ENCODE results near the gene DENND6A. TPM values are rescaled to one million over a fixed set of nuclear protein-coding genes. Genes with fewer than 3 reads are reported as not detected.

Gene DENND6A
- total and polyA plus RNA-seq, 2 of the 8 experiments (the other 6 are each of a cell fraction or from before 2014, with no cell fraction given) = 7.8 to 14.8 TPM

DNA sequence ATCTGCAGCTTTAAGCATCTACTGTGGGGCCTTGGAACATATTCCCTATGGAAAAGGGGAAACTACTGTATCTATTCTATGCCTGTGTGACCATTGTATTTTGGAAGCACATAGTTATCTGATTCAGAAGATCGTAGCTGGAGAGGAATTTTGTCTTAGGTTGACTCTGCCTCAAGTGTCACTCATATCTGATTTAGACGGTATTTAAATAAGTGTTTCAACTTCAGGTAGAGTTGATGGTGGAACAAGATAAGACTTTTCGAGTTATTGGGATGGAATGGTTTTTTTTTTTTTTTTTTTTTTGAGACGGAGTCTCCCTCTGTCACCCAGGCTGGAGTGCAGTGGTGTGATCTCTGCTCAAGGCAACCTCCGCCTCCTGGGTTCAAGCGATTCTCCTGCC, 8.9 kb upstream of the DENND6A start:
- Histone ChIP-seq H3K23me2 (ENCODE audit: low read depth, low read length) (no peaks in the 10 kb centered on the region), H2BK5ac (ENCODE audit: low read depth, low read length) (no peak overlapping the region), H2BK20ac (ENCODE audit: low read length) (no peak overlapping the region), H3K4me2 (ENCODE audit: insufficient read depth in 1 of 2, low read depth in 2 of 2, low read length in 2 of 2) (no peak overlapping the region), H3K14ac (ENCODE audit: insufficient read length) (no peak overlapping the region), H2BK120ac (replicated peaks; ENCODE audit: low read depth, low read length) (no peak overlapping the region), H4K20me1 (replicated peaks in 1 of 2; ENCODE audit: control insufficient read depth in 1 of 2, insufficient read depth in 2 of 2, low read length in 2 of 2) (no peaks in the 10 kb centered on the region), H3K23ac (ENCODE audit: insufficient read length) (no peak overlapping the region), H3K4ac (replicated peaks; ENCODE audit: insufficient read length, low read depth, low read length) (no peak overlapping the region), H3K56ac (replicated peaks; ENCODE audit: insufficient read length, low read depth, low read length) (no peak overlapping the region), H3K79me2 (ENCODE audit: control insufficient read depth in 1 of 2, insufficient read depth in 2 of 2, low read length in 2 of 2) (no peaks in the 10 kb centered on the region), H2BK12ac (ENCODE audit: low read depth, low read length) (no peak overlapping the region), H3K36me3 (ENCODE audit: control insufficient read depth in 2 of 4, insufficient read depth in 4 of 4, low read length in 3 of 4) (no peaks in the 10 kb centered on the region), H3K27ac (ENCODE audit: low read depth, low read length) (no peak overlapping the region), H4K5ac (ENCODE audit: insufficient read length, low read depth, low read length) (no peak overlapping the region), H2BK15ac (ENCODE audit: low read length) (no peak overlapping the region), H3K9me3 (ENCODE audit: insufficient read depth in 2 of 2, low read depth in 1 of 2, low read length in 1 of 2) (no peaks in the 10 kb centered on the region), H3K9ac (replicated peaks in 1 of 4; ENCODE audit: extremely low read depth in 1 of 4, low read depth in 3 of 4, low read length in 3 of 4) (no peak overlapping the region), H4K91ac (replicated peaks; ENCODE audit: insufficient read length, low read length) (no peak overlapping the region), H3K4me1 (replicated peaks in 1 of 4; ENCODE audit: control insufficient read depth in 3 of 4, insufficient read depth in 4 of 4, low read length in 3 of 4) (no peaks in the 10 kb centered on the region), H3K27me3 (replicated peaks in 1 of 4; ENCODE audit: control insufficient read depth in 3 of 4, extremely low read depth in 1 of 4, insufficient read depth in 3 of 4, low read length in 3 of 4) (no peaks in the 10 kb centered on the region), H2AFZ (ENCODE audit: low read length) (no peak overlapping the region), H4K8ac (ENCODE audit: extremely low read depth, insufficient read depth, low read length) (no peak overlapping the region), H3K18ac (ENCODE audit: extremely low read depth, low read length) (no peak overlapping the region), H2AK5ac (ENCODE audit: low read depth, low read length) (no peak overlapping the region), H3K79me1 (ENCODE audit: low read depth, low read length) (no peaks in the 10 kb centered on the region), H3K4me3 (ENCODE audit: extremely low read depth in 1 of 4, insufficient read depth in 2 of 4, low read depth in 3 of 4, low read length in 4 of 4) (no peak overlapping the region)
- no peak for FAIRE-seq
- POLR2A ChIA-PET (ENCODE audit: partially characterized antibody) = interaction anchor here (0.8 kb wide), 1 partner anchor 9 kb away, joined by 4 read pairs; the partner anchor contains the start of gene DENND6A
- WGBS, 2 experiments (ENCODE audit: extremely low coverage in 1 of 2, insufficient coverage in 1 of 2, insufficient read length in 1 of 2, insufficient replicate concordance in 2 of 2, low coverage in 1 of 2, low lambda C conversion rate in 2 of 2, missing lambda C conversion rate in 1 of 2) = 94 to 100% methylated on average over 1 to 5 of the region's 6 CpGs
- DNase-seq (ENCODE audit: low read depth in 1 of 2, low spot score in 2 of 2) = no peak
- CTCF ChIA-PET (ENCODE audit: partially characterized antibody) = interaction anchor here (0.9 kb wide), 1 partner anchor 8 kb away, joined by 5 read pairs; no protein-coding TSS in a partner anchor
- TF ChIP-seq USF2 (IDR thresholded peaks at IDR 0.05; ENCODE audit: low read length) = no peak
- TF ChIP-seq CBX8 (IDR thresholded peaks at IDR 0.05; ENCODE audit: borderline replicate concordance, low read depth, low read length) = no peak
